HG03103 (cell line): Measurements from ENCODE around the gene C15orf40.

Experiments
- ATAC-seq: cut with Tn5 transposase; IDR thresholded peaks from one replicate; pipeline ENCODE4 v1.9.1; 2021; ENCODE audit warnings: low read depth; ENCODE audit not compliant: unreplicated experiment

The C15orf40 gene

DNA sequence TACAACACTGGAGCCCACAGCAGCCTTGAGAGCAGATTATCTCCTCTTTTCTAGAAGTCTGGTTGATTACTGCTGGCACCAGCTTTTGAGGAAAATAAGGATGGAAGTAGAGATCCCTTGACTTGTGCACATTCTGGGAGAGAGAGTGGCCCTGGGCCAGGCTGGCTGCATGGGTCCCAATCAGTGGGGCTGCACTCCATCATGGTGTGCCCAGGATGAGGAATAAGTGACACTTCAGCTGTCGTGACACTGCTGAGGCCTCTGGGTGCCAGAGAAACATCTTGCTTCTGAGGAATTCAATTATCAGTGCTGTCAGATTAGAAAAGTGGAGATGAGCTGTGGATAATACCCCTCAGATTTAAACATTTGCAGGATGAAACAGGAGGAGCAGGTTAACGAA is 16.4 kb downstream of the C15orf40 start:
- no peak for ATAC-seq

DNA sequence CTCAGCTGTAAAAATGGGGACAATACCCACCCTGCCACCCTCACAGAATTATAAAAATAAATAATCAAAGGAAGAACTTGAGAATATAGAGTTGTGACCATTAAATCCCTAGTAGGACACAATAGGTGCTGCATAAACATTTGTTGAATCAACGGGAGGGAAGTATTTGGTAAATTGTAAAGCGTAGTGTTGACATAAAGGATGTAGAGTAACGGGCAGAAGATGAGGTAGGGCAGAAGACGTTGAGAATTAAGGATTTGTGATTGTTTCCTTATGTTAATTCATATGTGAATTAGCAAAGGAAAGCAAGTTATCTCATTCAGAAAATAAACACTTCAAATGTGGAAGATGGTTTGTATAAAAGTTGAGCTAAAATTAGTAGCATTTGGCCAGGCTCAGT is 18.3 kb downstream of the C15orf40 start:
- no peak for ATAC-seq

DNA sequence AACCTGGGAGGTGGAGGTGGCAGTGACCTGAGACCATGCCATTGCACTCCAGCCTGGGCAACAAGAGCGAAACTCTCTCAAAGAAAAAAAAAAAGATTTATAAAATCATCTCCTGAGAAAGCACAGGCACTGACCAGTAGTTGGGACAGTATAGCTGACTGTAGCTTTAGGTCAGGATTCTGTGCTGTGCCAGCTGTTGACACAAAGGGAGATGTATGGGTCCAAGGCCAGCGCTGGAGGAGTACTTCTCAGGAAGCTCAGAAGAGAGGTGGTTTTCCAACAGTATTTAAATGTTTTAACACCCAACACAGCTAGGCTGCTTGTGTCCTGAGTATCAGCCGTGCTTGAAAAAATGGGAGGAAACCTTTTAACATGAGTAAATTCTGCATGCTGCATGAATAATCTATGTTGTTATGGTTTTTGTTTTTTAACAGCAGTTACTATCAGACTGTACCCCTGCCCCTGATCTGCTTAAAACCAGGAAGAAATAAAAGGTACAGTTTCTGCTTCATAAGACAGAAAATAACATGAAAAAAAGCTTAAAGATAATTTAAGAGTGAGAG is 18.9 kb downstream of the C15orf40 start:
- no peak for ATAC-seq

- peak; percentile 21 for ATAC-seq
These were observed 25.0 kb downstream of the C15orf40 start for GRCh38 chr15:82986442-82986780.

DNA sequence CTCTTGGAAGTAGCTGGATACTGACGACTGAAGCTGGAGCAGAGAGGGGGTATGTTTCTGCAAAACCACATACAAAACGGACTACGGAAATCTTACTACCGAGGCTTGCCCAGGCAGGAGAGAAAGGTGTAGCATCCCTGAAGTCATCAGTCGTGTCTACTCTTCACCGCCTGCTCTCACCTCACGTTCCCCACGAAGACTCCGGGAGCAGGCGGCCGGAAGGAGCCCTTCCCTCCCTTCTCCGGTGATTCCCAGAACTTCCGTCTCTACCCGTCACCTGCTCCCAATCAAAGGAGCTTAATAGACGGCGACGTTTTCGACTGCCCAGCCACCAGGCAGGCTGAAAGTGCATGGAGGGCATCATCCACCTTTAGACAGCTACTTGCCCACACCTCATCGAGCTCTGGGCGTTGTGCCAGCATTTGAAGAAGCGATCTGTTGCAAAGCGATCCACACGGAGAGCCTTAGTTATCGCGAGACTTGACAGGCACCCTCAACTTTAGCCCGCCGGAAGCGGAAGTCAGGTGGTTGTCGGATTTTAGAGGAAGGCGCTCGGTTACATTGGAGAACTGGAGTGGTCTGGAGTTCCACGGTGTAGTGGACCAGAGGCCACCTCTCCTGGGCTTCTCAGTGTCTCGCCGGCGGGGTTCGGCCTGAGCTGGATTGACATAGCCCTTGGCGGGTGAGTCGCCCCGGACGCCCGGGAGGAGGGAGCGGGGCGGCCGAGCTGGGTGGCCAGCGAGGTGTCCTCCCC is 25.6 kb downstream of the C15orf40 start, which contains the start of gene RAMAC:
Gene RAMAC (plus strand): TSS at position 523 of the 754 bp plus-strand sequence. CDS start 2,809 bp downstream, outside the sequence.
- ATAC-seq = peak; percentile 96

DNA sequence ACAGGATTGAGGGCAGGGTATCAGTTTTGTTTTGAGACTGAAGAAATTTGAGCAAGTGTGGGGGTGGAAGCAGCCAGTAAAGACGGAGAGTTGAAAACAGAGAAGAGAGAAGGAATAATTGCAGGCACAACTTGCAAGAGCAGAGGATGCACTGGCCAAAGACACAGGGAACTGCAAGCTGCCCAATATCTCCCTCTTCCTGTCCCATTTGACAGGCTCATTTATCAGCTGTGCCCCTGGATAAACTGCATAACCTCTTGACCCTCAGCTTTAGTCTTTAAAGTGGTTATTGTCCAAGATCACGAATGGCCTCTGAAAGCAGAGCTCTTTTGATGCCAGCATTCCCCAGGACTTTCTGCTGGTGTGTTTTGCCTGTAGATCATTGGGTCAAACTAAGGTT is 30.5 kb downstream of the C15orf40 start:
- ATAC-seq = no peak

DNA sequence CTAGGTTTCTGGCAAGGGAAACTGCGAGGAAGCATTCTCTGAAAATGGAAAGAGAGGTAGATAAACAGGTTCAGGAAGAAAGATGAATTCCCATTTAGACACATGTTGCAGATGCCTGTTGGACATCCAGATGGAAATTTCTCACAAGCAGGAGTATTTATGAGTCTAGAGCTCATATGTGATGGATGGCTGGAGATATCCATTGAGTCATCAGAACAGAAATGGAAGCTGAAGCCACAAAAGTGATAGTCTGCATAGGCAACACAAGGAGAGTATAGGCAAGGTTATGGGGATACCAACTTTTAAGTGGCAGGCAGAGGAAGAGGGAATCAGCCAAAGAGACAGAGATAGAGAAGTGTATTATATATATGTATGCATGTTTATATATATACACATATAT is 31.7 kb downstream of the C15orf40 start:
- no peak for ATAC-seq

DNA sequence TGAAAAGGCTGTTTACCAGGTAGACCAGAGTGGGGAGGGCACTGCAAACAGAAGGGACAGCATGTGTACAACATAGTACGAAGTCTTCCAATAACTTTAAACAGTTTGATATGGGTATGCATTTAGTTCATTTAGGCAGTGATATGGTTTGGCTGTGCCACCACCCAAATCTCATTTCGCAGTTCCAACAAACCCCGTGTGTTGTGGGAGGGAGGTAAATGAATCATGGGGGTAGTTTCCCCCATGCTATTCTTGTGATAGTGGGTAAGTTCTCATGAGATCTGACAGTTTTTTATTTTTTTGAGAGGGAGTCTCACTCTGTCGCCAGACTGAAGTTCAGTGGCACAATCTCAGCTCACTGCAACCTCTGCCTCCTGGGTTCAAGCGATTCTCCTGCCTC is 33.0 kb downstream of the C15orf40 start:
- ATAC-seq = no peak

GRCh38 chr15:82977076-82977475 is 34.4 kb downstream of the C15orf40 start:
- no peak for ATAC-seq

- ATAC-seq = no peak
These were observed 38.4 kb downstream of the C15orf40 start for GRCh38 chr15:82972990-82973389.

- ATAC-seq = no peak
These were observed 40.0 kb downstream of the C15orf40 start for GRCh38 chr15:82971218-82971984.

- no peak for ATAC-seq
These were observed 40.7 kb downstream of the C15orf40 start for GRCh38 chr15:82970696-82971095.

DNA sequence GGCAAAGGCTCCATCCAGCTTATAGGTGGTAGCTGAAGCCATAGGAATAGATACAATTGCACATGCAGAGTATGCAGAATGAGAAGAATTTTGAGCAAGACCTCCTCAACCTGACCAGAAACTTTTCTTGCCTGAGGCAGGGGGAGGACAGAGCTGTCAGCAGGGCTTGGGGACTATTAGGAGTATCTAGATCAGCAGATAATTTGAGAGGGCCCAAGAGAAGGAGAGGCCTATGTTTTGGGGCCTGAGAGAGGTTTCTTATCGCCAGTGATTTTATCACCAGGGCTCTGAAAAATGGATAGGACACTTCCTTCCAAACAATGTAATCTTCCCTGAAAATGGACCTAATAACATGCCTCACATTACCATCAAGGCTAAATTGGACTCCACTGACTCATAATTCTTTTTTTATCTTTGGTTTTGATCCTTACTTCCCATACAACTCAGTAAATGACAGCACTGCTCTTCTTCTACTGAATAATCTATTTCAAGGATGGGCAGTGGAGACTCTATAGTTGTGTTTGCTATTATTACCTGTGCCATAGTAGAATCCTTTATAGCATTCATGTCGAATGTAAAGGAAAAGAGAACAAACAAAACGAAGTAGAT is 41.3 kb downstream of the C15orf40 start:
- no peak for ATAC-seq

GRCh38 chr15:82969353-82969752 is 42.1 kb downstream of the C15orf40 start:
- no peak for ATAC-seq

GRCh38 chr15:82968066-82968465 is 43.4 kb downstream of the C15orf40 start:
- no peak for ATAC-seq

GRCh38 chr15:82966671-82967071 is 44.8 kb downstream of the C15orf40 start:
- no peak for ATAC-seq

DNA sequence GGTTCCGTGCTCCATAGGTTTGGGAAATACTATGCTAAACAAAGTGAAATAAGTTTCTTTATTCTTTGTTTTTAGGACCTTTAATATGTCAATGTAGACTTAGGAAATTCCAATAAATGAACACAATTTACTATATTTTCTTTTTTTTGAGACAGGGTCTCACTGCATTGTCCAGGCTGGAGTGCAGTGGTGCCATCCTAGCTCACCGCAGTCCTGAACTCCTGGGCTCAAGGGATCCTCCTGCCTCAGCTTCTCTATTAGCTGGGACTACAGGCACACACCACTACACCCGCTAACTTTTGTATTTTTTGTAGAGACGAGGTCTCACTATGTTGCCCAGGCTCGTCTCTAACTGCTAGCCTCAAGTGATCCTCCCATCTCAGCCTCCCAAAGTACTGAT is 46.5 kb downstream of the C15orf40 start:
- ATAC-seq = no peak

DNA sequence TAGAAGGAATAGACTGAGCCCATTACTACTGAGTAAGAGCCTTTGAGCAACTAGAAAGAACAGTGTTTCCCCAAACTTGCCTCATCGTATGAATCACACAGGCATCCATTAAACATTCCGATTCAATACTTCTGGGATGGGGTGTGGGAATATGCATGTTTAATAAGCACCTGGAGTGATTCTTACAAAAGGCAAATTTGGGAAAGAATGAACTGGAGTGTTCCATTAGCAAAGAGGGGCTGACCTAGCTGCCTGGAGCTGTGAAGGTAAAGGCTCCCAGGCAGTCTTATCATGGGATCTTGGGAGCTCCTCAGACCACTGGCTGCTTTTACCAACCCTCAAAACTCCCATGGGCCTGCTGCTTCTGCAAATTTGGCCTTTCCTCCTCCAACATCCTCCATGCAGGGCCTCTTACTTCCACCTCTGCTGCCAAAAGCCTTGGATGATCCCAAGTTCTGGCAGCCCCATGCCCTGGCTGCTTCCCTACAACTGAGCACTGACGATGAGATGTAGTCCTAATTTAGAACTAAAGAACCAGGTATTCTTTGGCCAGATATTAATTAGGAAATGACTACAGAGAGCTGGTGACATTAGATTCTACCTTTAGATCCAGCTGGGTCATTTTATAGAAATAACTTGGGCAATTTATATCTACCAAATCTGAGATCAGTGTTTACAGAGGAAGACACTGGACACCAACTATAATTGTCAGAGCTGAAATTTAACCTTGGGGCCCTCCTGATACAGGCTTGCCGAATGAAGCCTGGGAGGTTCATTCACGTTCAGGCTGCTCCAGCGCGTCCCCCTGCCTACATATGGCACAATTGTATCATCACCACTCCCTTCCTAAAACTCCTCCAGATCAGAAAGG is 47.7 kb downstream of the C15orf40 start:
- ATAC-seq = no peak

- no peak for ATAC-seq
These were observed 50.7 kb downstream of the C15orf40 start for GRCh38 chr15:82960766-82961165.

DNA sequence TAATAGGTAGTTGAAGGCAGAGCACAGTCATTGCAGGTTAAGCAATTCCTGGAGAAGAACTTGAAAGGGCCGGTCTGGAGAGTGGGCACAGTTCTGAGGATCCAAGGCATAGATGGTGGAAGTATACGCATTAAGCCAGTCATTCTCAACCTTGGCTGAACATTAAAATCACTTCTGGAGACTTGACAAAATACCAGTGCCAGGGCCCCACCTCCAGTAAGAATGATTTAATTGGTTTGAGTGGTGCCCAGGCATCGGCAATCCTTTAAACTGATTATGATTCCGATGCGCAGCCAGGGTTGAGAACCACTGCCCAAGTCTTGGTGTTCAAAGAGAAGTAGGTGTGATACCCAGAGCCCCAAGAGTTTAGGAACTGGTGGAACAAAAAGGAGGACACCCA is 52.0 kb downstream of the C15orf40 start:
- no peak for ATAC-seq
